DMS53 treated with DMSO at 0.1 percent for 48 hours (cell line): ENCODE results near the gene MACROD2.
A peak's percentile ranks its signal among the peaks of the same experiment; 100 is the strongest.
"Not testable (repeated sequence)": the region's sequence is repeated elsewhere in the genome, so short reads cannot be mapped to it uniquely, and the experiment has no call there.

Source experiments
- DNase-seq: peaks from one replicate; lab custom pipeline; 2025; ENCODE audit not compliant: unreplicated experiment; lab: John Stamatoyannopoulos, UW

Gene MACROD2

GRCh38 chr20:15012566-15012965 lies 1017.2 kb downstream of the MACROD2 start:
- DNase-seq, result no peak

- DNase-seq, result not testable (repeated sequence)
Measured at GRCh38 chr20:15016875-15017274, 1021.6 kb downstream of the MACROD2 start.

GRCh38 chr20:15018966-15019365 lies 1023.6 kb downstream of the MACROD2 start:
- DNase-seq, result no peak

- DNase-seq, result no peak
Measured at GRCh38 chr20:15020845-15021244, 1025.5 kb downstream of the MACROD2 start.

GRCh38 chr20:15022921-15023320 lies 1027.6 kb downstream of the MACROD2 start:
- DNase-seq, result no peak

- no peak for DNase-seq
Measured at GRCh38 chr20:15026759-15027158, 1031.4 kb downstream of the MACROD2 start.

- DNase-seq, result no peak
Measured at GRCh38 chr20:15030826-15031225, 1035.5 kb downstream of the MACROD2 start.

GRCh38 chr20:15031546-15032351 lies 1036.4 kb downstream of the MACROD2 start:
- no peak for DNase-seq

- DNase-seq, result no peak
Measured at GRCh38 chr20:15032352-15032622, 1037.0 kb downstream of the MACROD2 start.

- no peak for DNase-seq
Measured at GRCh38 chr20:15033269-15033668, 1038.0 kb downstream of the MACROD2 start.

- DNase-seq, result no peak
Measured at GRCh38 chr20:15033891-15034290, 1038.6 kb downstream of the MACROD2 start.

- DNase-seq, result no peak
Measured at GRCh38 chr20:15036948-15037347, 1041.6 kb downstream of the MACROD2 start.

GRCh38 chr20:15039088-15039752 lies 1043.9 kb downstream of the MACROD2 start:
- DNase-seq, result peak; percentile 68

GRCh38 chr20:15042723-15043122 lies 1047.4 kb downstream of the MACROD2 start:
- DNase-seq, result no peak

GRCh38 chr20:15045246-15045645 lies 1049.9 kb downstream of the MACROD2 start:
- no peak for DNase-seq

- no peak for DNase-seq
Measured at GRCh38 chr20:15047042-15047441, 1051.7 kb downstream of the MACROD2 start.

- no peak for DNase-seq
Measured at GRCh38 chr20:15047601-15048000, 1052.3 kb downstream of the MACROD2 start.

GRCh38 chr20:15056246-15056645 lies 1060.9 kb downstream of the MACROD2 start:
- DNase-seq, result no peak

- no peak for DNase-seq
Measured at GRCh38 chr20:15058841-15059240, 1063.5 kb downstream of the MACROD2 start.

GRCh38 chr20:15059438-15059837 lies 1064.1 kb downstream of the MACROD2 start:
- DNase-seq, result no peak

GRCh38 chr20:15060265-15061060 lies 1065.1 kb downstream of the MACROD2 start:
- DNase-seq, result no peak

GRCh38 chr20:15061061-15061430 lies 1065.7 kb downstream of the MACROD2 start:
- no peak for DNase-seq
